Astrocyte (in vitro differentiated cells and primary cell): Measurements from ENCODE around the gene DOK5. TPM values are rescaled to one million over a fixed set of nuclear protein-coding genes. Genes with fewer than 3 reads are reported as not detected.

ENCODE experiments used
- DNase-seq: peaks from one replicate; pipeline ENCODE4 v3.0.0-alpha.2; 2010; ENCODE audit warnings: low read depth
- FAIRE-seq: peaks from 2 replicates; lab custom pipeline; 2011; peaks lifted over from hg19 to GRCh38; lab: Jason Lieb, UNC
- H2AFZ ChIP-seq: 2 replicates; pipeline ENCODE4 v1.6.0; 2012; ENCODE audit warnings: low read depth, low read length, inconsistent platforms
- H3K27ac ChIP-seq: 2 replicates; pipeline ENCODE4 v1.5.1; 2011; ENCODE audit warnings: low read depth, low read length, inconsistent platforms
- H3K27me3 ChIP-seq: 2 replicates; pipeline ENCODE4 v1.6.0; 2011; ENCODE audit warnings: low read length, inconsistent platforms; ENCODE audit not compliant: insufficient read depth
- H3K36me3 ChIP-seq: 2 replicates; pipeline ENCODE4 v1.5.1; 2011; ENCODE audit warnings: low read length, inconsistent platforms; ENCODE audit not compliant: insufficient read depth
- H3K4me1 ChIP-seq: 2 replicates; pipeline ENCODE4 v1.5.1; 2011; ENCODE audit warnings: low read length, inconsistent platforms; ENCODE audit not compliant: insufficient read depth
- H3K4me2 ChIP-seq: 2 replicates; pipeline ENCODE4 v1.6.0; 2012; ENCODE audit warnings: low read length, inconsistent platforms
- H3K4me3 ChIP-seq: 2 replicates; pipeline ENCODE4 v1.5.1; 2011; ENCODE audit warnings: low read depth, mild to moderate bottlenecking, low read length, inconsistent platforms; ENCODE audit not compliant: insufficient read depth
- H3K79me2 ChIP-seq: 2 replicates; pipeline ENCODE4 v1.6.0; 2012; ENCODE audit warnings: mild to moderate bottlenecking, low read length, inconsistent platforms; ENCODE audit not compliant: insufficient read depth
- H3K9ac ChIP-seq: 2 replicates; pipeline ENCODE4 v1.6.0; 2012; ENCODE audit warnings: mild to moderate bottlenecking, low read length, inconsistent platforms
- H3K9me3 ChIP-seq: 2 replicates; pipeline ENCODE4 v1.5.1; 2012; ENCODE audit warnings: low read depth, mild to moderate bottlenecking, low read length, inconsistent platforms; ENCODE audit not compliant: insufficient read depth
- H4K20me1 ChIP-seq: 2 replicates; pipeline ENCODE4 v1.6.0; 2012; ENCODE audit warnings: low read length, inconsistent platforms; ENCODE audit not compliant: insufficient read depth
- H3K27ac Mint-ChIP-seq: one replicate; pipeline ENCODE4 v1.8.0; 2021; ENCODE audit warnings: mild to moderate bottlenecking, mixed read lengths; ENCODE audit not compliant: unreplicated experiment
- H3K27me3 Mint-ChIP-seq: one replicate; pipeline ENCODE4 v1.8.0; 2021; ENCODE audit warnings: low read depth, mixed read lengths; ENCODE audit not compliant: unreplicated experiment
- H3K36me3 Mint-ChIP-seq: one replicate; pipeline ENCODE4 v1.8.0; 2021; ENCODE audit warnings: low read depth, mixed read lengths; ENCODE audit not compliant: unreplicated experiment
- H3K4me1 Mint-ChIP-seq: one replicate; pipeline ENCODE4 v1.8.0; 2021; ENCODE audit warnings: low read depth, mixed read lengths; ENCODE audit not compliant: unreplicated experiment
- H3K4me3 Mint-ChIP-seq: one replicate; pipeline ENCODE4 v1.8.0; 2021; ENCODE audit warnings: mild to moderate bottlenecking, moderate library complexity, mixed read lengths; ENCODE audit not compliant: unreplicated experiment
- H3K9me3 Mint-ChIP-seq: one replicate; pipeline ENCODE4 v1.8.0; 2021; ENCODE audit warnings: mild to moderate bottlenecking, mixed read lengths; ENCODE audit not compliant: unreplicated experiment
- EZH2 ChIP-seq: IDR thresholded peaks from 2 replicates; pipeline ENCODE4 v1.6.1; 2012; ENCODE audit warnings: mild to moderate bottlenecking, low read length, inconsistent platforms; ENCODE audit not compliant: insufficient read depth
- total RNA-seq: library from RNA; stranded (reverse); gene quantifications from 2 replicates; pipeline ENCODE4 v1.2.1, GENCODE V29; 2021
- TF ChIP-seq, protein P1 (sequence below): IDR thresholded peaks from 2 replicates; pipeline ENCODE4 v1.5.1; 2011; ENCODE audit warnings: low read depth, mild to moderate bottlenecking, inconsistent platforms, low read length, moderate library complexity; ENCODE audit not compliant: insufficient read depth

The DOK5 gene
- total RNA-seq, 1 donor from 2014 or later, result 1.2 TPM

DNA sequence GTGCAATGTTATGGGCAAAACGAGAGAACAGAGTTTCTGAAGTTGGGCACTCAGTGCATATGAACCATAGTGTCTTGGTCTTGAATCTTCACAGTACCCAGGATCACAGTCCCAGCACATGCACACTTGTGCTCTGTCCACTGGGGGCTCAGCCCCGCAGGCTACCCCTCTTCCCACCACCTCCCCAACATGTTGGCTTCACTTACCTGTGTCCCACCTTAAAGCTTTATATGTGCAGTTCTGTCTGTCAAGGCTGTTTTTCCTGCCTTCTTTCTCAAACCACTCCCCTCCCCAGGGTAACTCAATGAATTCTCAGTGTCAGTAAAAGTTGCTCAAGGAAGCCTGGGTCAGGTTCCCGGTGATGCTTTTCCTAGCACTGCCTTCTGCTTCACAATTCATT lies 129.9 kb downstream of the DOK5 start:
- Histone ChIP-seq H3K27me3 (no peaks in the 10 kb centered on the region), H3K9ac (no peak overlapping the region), H3K36me3 (no peaks in the 10 kb centered on the region), H3K9me3 (no peaks in the 10 kb centered on the region), H4K20me1 (no peaks in the 10 kb centered on the region), H3K4me1 (no peaks in the 10 kb centered on the region), H3K27ac (no peak overlapping the region), H2AFZ (no peak overlapping the region), H3K4me3 (no peak overlapping the region), H3K79me2 (no peaks in the 10 kb centered on the region), H3K4me2 (no peak overlapping the region)
- no peak overlapping the region for H3K4me3 Mint-ChIP-seq
- H3K9me3 Mint-ChIP-seq, result peaks cover 2% of the 10 kb centered on the region
- H3K27ac Mint-ChIP-seq, result no peak overlapping the region
- H3K4me1 Mint-ChIP-seq, result peaks cover 4% of the 10 kb centered on the region
- no peaks in the 10 kb centered on the region for H3K36me3 Mint-ChIP-seq
- no peaks in the 10 kb centered on the region for H3K27me3 Mint-ChIP-seq
- no peak for DNase-seq
- FAIRE-seq, result no peak
- TF ChIP-seq, protein P1, sequence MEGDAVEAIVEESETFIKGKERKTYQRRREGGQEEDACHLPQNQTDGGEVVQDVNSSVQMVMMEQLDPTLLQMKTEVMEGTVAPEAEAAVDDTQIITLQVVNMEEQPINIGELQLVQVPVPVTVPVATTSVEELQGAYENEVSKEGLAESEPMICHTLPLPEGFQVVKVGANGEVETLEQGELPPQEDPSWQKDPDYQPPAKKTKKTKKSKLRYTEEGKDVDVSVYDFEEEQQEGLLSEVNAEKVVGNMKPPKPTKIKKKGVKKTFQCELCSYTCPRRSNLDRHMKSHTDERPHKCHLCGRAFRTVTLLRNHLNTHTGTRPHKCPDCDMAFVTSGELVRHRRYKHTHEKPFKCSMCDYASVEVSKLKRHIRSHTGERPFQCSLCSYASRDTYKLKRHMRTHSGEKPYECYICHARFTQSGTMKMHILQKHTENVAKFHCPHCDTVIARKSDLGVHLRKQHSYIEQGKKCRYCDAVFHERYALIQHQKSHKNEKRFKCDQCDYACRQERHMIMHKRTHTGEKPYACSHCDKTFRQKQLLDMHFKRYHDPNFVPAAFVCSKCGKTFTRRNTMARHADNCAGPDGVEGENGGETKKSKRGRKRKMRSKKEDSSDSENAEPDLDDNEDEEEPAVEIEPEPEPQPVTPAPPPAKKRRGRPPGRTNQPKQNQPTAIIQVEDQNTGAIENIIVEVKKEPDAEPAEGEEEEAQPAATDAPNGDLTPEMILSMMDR, result no peak
- no peak for TF ChIP-seq EZH2

DNA sequence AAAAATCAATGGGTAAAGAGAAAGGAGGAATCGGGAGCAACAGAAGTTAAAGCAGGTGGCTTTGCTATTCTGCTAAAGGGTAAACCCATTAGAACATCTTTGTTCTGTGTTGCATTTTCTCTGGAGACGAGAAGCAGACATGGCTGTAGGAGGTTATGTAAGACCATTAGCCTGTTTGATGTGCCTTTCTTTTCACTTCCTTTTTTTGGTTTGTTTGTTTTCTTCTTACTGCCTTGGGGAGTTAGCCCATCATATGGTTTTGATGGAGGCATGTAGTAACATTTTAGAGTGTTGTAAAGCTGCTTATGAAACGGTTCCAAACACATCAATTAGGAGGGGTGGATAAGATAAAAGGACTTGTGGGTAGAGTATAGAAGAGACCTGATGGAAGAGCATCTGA lies 131.0 kb downstream of the DOK5 start:
- H3K27ac ChIP-seq, result no peak overlapping the region
- H3K27ac Mint-ChIP-seq, result no peak overlapping the region
- no peak for TF ChIP-seq EZH2
- TF ChIP-seq, protein P1, result no peak
- no peak overlapping the region for H3K9ac ChIP-seq
- H3K36me3 Mint-ChIP-seq, result no peaks in the 10 kb centered on the region
- no peak overlapping the region for H3K4me3 Mint-ChIP-seq
- H4K20me1 ChIP-seq, result no peaks in the 10 kb centered on the region
- H3K4me1 ChIP-seq, result no peaks in the 10 kb centered on the region
- no peak overlapping the region for H3K4me2 ChIP-seq
- no peaks in the 10 kb centered on the region for H3K9me3 Mint-ChIP-seq
- no peaks in the 10 kb centered on the region for H3K4me1 Mint-ChIP-seq
- H3K4me3 ChIP-seq, result no peak overlapping the region
- no peak overlapping the region for H2AFZ ChIP-seq
- DNase-seq (no peak), FAIRE-seq (no peak)
- H3K36me3 ChIP-seq, result no peaks in the 10 kb centered on the region
- H3K27me3 Mint-ChIP-seq, result no peaks in the 10 kb centered on the region
- no peaks in the 10 kb centered on the region for H3K79me2 ChIP-seq
- no peaks in the 10 kb centered on the region for H3K9me3 ChIP-seq
- H3K27me3 ChIP-seq, result no peaks in the 10 kb centered on the region

DNA sequence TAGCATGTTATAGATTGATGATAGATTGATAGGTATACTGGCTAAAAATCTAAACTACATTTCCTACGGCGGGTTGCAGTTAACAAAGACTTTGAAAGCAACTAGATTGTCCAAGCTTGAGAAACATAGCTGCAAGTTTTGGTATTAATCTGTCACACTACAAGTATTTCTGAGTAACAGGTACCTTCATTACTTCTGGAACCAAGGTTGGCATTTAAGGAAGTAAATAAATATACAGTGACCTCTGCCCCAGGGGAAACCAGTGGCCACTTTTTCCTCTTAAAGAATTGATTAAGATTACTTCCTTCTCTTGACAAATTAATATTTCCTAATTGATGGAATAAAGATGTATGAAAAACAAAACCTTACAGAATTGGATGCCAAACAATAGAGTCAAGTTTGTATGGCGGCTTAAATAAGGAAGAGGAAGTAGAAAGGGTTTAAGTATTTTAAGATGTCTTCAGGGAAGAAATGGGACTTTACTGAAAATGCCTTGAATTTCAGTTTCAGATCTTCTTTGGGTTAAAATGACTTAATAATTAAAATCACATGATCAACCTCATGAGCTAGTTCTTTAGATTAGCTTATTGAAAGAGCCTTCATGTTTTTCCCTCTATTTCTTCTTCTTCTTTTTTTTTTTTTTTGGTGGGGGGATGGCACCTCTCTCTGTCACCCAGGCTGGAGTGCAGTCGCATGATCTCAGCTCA lies 132.8 kb downstream of the DOK5 start:
- Histone ChIP-seq H4K20me1 (no peaks in the 10 kb centered on the region), H3K27ac (no peak overlapping the region), H3K79me2 (no peaks in the 10 kb centered on the region), H3K9me3 (no peaks in the 10 kb centered on the region), H3K9ac (no peak overlapping the region), H3K4me2 (no peak overlapping the region), H3K4me3 (no peak overlapping the region), H3K4me1 (no peaks in the 10 kb centered on the region), H2AFZ (no peak overlapping the region), H3K36me3 (no peaks in the 10 kb centered on the region), H3K27me3 (no peaks in the 10 kb centered on the region)
- no peak overlapping the region for H3K4me3 Mint-ChIP-seq
- H3K4me1 Mint-ChIP-seq, result no peaks in the 10 kb centered on the region
- H3K36me3 Mint-ChIP-seq, result no peaks in the 10 kb centered on the region
- FAIRE-seq (no peak), DNase-seq (no peak)
- no peaks in the 10 kb centered on the region for H3K27me3 Mint-ChIP-seq
- H3K9me3 Mint-ChIP-seq, result no peaks in the 10 kb centered on the region
- TF ChIP-seq EZH2, result no peak
- no peak overlapping the region for H3K27ac Mint-ChIP-seq
